ENCODE data around the gene HSF2BP. TPM values are rescaled to one million over a fixed set of nuclear protein-coding genes. Genes with fewer than 3 reads are reported as not detected.

Gene HSF2BP
- total and polyA plus RNA-seq, 12 donors, result 0.12 to 0.51 (median 0.18) TPM; not detected in 6

- DNase-seq (no peak), ATAC-seq (peak in 2 of 8 donors; percentile 9 to 13)
- Histone ChIP-seq H3K27me3 (no peaks in the 10 kb centered on the region), H3K9me3 (no peaks in the 10 kb centered on the region), H3K4me1 (peaks cover 5 to 21% (median 18%) of the 10 kb centered on the region in 9 donors), H3K4me3 (no peak overlapping the region), H3K27ac (peak overlapping the region; percentile 42 to 83 (median 60)), H3K36me3 (no peaks in the 10 kb centered on the region)
- WGBS, 2 donors, result 87 to 89% methylated on average over 4 of the region's 4 CpGs
- intact Hi-C loops (cut with DNase I), result no loop called here
- TF ChIP-seq CTCF (IDR thresholded peaks at IDR 0.05), result no peak
Observed at GRCh38 chr21:43585514-43585913, 73.8 kb downstream of the HSF2BP start.

GRCh38 chr21:43581453-43581852 lies 77.8 kb downstream of the HSF2BP start:
- no peaks in the 10 kb centered on the region for H3K9me3 ChIP-seq
- no peak overlapping the region for H3K4me3 ChIP-seq
- TF ChIP-seq CTCF (IDR thresholded peaks at IDR 0.05), result no peak
- H3K27ac ChIP-seq, result no peak overlapping the region
- intact Hi-C loops (cut with DNase I), result no loop called here
- DNase-seq, result no peak
- 87 to 91% methylated on average over 3 of the region's 3 CpGs for WGBS, 2 donors
- no peaks in the 10 kb centered on the region for H3K27me3 ChIP-seq
- ATAC-seq, result no peak
- H3K36me3 ChIP-seq, result no peaks in the 10 kb centered on the region
- H3K4me1 ChIP-seq, result peaks cover 5 to 14% (median 13%) of the 10 kb centered on the region in 9 donors

- DNase-seq, result no peak
- TF ChIP-seq CTCF (IDR thresholded peaks at IDR 0.05), result no peak
Observed at GRCh38 chr21:43578677-43579303, 80.5 kb downstream of the HSF2BP start.

GRCh38 chr21:43575473-43575844 lies 83.8 kb downstream of the HSF2BP start:
- H3K4me3 ChIP-seq, result no peak overlapping the region
- intact Hi-C loops (cut with DNase I), result no loop called here
- H3K9me3 ChIP-seq, result no peaks in the 10 kb centered on the region
- H3K27ac ChIP-seq, result peak overlapping the region in 3 of 10 donors; percentile 5 to 75 (median 41)
- no peaks in the 10 kb centered on the region for H3K27me3 ChIP-seq
- DNase-seq (no peak), ATAC-seq (peak in 1 of 8 donors; percentile 27)
- 65 to 66% methylated on average over 3 of the region's 3 CpGs for WGBS, 2 donors
- H3K36me3 ChIP-seq, result no peaks in the 10 kb centered on the region
- TF ChIP-seq CTCF (IDR thresholded peaks at IDR 0.05), result no peak
- H3K4me1 ChIP-seq, result peaks cover 0 to 23% (median 6%) of the 10 kb centered on the region in 9 donors

More at GRCh38 chr21:43578677-43579303, 80.5 kb downstream of the HSF2BP start:
- WGBS, 2 donors, result 67 to 70% methylated on average over 6 of the region's 6 CpGs
- Histone ChIP-seq H3K27me3 (no peaks in the 10 kb centered on the region), H3K4me1 (peaks cover 0 to 23% (median 6%) of the 10 kb centered on the region in 9 donors), H3K4me3 (no peak overlapping the region), H3K36me3 (no peaks in the 10 kb centered on the region), H3K9me3 (no peaks in the 10 kb centered on the region), H3K27ac (peak overlapping the region in 1 of 10 donors; percentile 37)
- intact Hi-C loops (cut with DNase I), result no loop called here
- peak in 5 of 8 donors; percentile 11 to 35 (median 27) for ATAC-seq
